ENCODE measurements around the gene SYVN1.
A peak's percentile ranks its signal among the peaks of the same experiment; 100 is the strongest.
"Not testable (repeated sequence)": the region's sequence is repeated elsewhere in the genome, so short reads cannot be mapped to it uniquely, and the experiment has no call there.

SYVN1 gene

DNA sequence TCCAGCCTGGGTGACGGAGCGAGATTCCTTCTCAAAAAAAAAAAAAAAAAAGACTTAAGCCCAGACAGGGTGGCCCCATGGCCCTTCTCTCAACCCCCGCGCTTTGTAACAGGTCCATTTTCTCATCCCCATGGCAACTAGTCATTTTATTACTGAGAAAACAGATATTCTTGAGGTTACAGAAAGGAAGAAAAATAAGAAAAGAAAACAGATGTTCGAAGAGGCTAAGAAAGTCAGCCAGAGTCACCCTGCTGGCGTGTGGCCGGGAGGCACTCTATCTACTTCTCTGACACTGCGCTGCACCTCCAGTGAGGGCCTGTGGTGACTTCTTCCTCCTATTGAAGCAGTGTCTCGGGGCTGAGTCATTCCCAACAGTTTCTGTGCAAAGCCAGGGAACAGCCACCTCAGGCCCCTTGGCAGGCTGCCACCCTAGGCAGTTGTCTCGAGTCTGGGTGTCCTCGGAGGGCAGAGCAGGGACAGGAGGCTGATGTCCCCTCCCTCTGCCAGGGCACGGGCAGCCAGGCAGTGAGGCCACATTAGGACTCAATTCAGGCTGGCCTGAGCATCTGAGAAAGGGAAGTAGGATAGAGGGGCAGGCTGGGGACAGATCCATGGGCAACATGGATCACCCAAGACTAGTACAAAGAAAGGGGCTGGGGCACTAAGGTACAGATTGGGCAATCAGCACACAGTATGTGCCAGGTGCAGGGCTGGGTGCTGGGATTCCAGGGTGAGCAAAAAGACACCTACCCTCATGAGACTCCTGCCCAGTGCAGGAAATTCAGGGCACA lies 16.4 kb upstream of the SYVN1 start:
- DNase-seq: no peak

DNA sequence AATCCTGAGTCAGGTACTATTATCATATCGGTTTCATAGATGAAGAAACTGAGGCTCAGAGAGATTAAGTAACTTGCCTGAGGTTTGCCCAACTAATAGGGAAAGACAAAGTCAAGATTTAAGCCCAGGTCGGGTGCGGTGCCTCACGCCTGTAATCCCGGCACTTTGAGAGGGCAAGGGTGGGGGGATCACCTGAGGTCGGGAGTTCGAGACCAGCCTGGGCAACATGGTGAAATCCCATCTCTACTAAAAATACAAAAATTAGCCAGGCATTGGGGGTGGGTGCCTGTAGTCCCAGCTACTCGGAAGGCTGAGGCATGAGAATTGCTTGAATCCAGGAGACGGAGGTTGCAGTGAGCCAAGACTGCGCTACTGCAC lies 15.8 kb upstream of the SYVN1 start:
- DNase-seq: not testable (repeated sequence)

DNA sequence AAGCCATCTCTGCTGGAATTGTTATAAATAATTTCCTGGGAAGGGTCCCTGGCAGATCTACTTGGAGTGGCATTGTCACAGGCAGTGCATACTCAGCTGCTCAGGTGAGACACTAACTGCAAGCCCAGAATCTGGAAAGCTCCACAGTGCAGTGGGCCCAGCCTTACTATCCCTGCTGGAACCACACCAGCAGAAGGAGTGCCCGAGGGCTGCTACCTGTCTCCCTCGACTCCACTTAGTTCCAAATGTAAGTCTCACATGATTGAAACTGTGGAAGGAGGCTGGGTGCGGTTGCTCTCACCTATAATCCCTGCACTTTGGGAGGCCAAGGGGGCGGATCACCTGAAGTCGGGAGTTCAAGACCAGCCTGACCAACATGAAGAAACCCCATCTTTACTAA lies 14.3 kb upstream of the SYVN1 start:
- DNase-seq: no peak

DNA sequence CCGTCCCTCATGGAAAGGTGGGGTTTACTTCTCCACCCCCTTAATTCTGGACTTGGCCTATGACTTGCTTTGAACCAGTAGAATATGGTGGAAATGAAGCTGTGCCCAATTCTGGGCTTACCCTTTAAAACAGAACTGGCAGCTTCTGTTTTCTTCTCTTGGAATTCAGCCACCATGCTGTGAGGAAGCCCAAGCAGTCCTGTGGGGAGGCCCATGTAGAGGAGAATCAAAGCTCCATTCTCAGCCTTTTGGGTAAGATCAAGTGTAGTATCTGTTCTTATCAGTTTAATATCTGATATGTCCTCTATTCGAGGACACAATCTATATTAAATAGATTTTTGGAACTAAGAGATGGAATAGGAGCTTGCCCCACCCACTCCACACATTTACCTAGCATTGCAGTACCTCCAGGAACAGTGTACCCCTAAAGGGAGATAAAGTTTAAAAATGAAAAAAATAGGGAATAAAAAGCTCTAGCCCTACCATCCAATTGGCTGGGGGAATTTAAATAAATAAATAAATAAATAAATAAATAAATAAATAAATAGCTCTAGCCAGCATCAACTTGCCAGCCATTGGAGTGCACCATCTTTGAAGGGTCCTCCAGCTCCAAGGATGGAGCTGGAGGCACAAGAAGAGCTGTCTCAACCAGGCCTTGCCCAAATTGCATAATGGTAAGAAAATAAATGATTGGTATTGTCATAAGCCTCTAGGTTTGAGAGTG lies 13.2 kb upstream of the SYVN1 start:
- DNase-seq: no peak

DNA sequence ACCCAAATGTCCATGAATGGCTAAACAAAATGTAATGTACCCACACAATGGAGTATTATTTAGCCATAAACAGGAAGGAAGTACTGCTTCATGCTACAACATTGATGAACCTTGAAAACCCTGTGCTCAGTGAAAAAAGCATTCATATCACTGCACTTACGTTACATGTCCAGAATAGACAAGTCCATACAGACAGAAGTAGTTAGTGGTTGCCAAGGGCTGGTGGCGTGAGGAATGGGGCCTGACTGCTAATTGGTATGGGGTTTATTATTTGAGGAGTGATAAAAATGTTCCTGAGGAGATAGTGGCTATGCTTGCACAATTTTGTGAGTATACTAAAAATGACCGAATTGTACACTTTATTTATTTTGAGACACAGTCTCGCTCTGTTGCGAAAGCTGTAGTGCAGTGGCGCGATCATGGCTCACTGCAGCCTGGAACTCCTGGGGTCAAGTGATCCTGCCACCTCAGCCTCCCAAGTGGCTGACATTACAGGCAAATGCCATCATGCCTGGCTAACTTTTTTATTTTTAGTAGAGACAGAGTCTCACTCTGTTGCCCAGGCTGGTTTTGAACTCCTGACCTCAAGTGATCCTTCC lies 7.7 kb upstream of the SYVN1 start:
- no peak for DNase-seq

DNA sequence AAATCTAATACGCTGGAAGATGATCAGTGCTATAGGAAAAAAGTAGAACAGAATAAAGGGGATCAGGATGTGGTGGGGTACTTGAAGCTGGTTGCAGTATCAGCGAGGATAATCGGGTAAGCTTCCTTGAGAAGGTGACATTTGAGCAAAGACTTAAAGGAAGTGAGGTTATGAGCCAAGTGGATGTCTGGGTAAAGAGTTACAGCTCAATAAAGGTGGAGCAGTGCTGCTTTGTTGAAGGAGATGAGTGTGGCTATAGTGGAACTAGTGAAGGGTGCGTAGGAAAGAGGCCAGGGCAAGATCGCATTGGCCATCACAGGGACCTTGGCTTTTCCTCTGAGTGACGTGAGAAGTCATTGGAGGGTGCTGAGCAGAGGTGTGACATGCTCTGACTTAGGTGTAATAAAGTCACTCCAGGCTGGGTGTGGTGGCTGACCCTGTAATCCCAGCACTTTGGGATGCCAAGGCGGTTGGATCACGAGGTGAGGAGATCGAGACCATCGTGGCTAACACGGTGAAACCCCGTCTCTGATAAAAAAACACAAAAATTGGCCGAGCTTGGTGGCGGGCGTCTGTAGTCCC lies 2.3 kb upstream of the SYVN1 start:
- DNase-seq: no peak

DNA sequence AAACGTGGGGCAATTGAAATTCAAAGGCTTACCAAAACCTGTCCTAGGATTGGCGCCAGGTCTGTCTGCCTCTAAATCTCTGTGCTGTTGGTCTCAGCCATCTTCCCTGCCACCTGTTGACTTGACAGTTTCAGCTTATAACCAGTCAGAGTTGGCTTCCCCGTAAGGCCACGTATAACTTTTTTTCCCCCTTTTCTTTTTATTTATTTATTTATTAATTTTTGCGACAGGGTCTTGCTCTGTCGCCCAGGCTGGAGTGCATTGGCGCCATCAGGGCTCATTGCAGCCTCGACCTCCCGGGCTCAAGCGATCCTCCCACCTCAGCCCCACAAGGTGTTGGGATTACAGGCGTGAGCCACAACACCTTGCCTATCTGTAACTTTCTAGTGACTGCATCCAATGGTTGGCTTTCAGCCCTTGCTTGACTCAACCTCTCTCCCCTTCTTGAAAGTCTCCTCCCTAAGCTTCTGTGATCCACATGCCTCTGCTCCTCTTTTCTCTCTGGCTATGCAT lies 1.4 kb upstream of the SYVN1 start:
- DNase-seq: no peak

DNA sequence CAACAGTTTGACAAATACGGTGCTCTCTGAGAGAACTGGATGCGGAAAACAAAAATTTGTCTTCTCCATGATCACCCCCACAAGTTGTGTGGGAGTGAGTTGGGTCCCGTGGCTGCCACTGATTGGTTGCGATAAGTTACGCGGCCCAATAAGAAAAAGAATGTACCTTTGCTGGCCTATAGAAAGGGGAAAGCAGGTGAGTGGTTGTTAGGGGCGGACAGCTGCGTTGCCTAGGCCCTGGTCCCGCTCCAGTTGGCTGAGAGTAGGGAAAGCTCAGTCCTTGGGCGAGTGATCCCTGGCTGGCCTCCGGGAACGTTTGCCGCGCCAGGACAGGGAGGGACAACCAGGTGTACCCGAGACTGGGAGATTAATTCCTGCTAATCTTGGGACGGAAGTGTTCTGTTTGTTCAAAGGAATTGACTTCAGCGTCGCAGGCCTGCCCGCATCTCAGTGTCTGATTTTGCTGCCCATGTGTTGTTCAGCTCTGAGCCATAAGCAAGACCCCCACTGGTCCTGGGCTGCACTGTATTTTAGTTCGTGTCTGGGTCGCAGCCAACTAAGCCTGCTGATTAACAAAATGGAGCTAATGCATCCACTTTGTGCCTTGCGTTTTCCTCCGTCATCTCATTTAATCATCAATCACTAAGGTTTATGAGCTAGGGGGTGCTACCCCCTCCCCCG lies 773 bp upstream of the SYVN1 start:
- DNase-seq: peak; percentile 73

DNA sequence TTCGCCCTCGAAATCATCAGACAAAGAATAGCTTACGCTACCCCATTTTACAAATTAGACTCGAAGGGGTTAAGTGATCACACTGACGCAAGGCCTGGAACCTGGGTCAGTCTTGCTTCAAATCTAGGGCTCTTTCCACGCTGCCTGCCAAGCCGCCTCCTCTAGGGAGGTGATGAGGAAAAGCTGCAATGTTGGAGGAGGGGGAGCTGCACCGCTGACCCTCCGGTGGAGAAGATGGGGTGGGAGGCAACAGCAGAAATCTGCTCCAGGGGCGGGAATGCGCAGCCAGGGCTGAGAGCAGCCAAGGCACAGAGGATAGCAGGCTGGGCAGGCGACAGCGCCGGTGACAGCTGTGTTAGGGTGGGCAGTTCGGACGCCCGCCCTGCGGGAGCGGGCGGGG lies 595 bp downstream of the SYVN1 start:
- no peak for DNase-seq

DNA sequence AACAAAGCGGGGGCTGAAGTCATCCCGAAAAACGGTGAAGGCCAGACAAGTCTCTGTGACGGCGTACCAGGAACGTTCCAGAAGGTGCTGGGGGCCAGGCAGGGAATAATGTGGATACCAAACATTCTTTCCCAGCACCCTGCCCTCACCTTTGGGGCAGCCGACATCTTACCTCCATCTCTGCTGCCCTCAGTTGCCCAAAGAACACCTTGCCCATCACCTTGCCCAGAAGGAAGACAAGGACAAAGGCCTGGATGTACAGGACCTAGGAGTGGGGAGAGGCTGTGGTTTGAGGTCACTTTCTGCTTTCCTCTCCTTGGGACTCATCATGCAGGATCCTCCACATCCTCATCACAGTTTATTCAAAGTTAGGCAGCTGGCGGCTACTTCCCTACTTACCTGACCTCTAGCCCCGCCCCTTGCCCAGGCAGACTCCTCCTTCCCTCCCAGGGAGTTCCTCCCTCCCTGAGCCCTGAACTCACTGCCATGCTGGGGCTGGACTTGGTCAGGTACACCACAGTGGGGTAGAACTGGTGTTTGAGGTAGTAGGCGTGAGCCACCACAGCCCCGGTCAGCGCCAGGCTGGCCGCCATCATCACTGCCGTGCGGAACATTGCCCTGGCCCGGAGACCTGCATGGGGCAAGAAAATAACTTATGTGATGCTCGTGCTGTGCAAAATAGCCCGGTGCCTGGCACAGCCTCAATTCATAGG lies 1.2 kb downstream of the SYVN1 start:
- peak; percentile 22 for DNase-seq

DNA sequence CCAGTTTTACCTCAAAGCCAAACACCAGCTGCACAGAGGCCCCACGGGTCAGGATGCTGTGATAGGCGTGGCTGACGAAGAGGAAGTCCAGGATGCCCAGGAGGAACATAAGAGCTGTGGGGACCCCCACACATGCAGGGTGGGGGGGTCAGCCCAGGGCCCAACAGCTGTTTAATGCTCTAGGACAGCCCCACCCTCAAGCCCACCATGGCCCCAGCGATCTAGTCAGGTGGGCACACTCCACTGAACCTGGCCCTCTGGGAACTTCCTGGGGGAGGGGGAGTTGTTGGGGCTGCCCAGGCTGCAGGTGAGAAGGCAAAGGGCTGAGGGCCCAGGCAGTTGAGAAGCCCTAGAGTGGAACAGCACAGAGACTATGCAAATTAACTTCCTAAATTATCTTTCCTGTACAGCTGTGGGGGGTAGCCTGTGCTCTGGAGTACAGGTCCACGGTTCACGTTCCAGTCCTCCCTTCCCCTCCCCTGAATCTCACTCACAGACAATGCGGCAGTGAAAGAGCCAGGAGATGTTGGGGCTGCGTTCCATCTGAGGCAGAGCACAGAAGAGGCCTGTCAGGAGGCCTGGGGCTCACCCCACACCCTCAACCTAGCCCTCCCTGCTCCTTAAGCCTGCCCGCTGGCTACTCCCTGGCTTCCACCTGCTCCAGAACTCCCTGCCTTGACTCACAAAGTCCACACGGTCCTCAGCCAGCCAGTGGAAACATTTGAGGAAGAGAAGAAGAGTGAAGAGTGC lies 1.9 kb downstream of the SYVN1 start:
- no peak for DNase-seq

DNA sequence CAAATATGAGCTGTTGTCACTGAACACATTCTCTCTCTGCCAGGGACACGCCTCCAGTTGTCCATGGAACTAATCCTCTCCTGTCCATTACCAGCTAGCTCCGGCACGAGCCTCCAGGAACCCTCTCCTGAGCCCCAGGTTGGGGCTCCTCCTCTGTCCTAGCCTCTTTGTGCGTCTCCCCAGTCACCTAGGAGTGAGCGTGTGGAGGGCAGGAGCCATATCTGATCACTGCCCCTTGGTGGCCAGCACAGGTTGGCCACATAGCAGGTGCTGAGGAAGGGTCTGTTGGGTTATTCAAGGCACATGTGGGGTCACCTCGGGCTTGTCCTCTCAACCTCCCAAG lies 2.5 kb downstream of the SYVN1 start:
- no peak for DNase-seq

DNA sequence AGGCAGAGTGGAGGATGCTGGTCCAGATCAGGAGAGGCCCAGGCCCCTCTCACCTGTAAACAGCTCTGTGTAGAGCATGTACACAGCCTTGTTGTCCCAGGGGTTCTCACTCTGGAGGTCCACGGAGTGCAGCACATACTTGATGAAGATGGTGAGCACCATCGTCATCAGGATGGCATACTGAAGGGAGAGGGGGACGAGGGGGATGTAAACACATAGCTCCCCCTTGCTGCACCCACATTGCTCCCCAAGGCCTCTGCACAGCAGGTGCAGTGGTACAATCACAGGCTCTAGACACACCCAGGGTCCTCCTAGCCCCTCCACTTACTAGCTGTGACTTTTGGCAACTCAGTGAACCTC lies 2.9 kb downstream of the SYVN1 start:
- no peak for DNase-seq

DNA sequence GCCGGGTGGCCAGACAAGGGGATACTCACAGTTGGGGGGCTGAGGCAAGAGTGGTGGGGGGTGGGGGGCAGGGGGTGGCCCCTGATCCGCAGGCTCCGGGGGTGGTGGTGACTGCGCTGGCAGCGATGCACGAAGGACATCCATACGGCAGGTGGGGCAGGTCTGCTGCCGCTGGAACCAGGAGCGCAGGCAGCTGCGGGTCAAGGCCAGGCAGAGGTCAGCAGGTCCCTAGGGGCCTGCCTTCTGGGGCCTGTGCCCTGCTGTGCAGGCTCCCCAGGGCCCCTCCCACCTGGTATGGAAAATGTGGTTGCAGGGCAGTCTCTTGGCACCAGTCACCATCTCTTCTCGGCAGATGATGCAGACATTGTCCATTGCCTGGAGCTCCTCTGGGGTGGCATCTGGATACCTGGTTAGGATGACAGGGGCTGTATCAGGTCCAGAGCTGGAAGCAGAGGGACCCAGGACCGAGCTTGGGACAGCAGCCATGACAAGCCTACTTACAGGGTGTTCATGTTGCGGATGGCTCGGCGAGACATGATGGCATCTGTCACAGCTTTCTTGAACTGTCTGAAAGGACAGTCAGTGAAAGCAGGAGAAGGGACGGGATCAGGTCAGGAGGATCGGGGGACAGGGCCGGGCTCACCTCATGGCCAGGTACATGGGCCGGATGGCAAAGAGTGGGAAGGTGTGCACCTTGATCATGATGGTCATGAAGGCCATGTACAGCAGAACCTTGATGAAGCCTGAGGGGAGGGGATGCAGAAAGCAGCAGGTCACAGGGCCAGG lies 3.5 kb downstream of the SYVN1 start:
- no peak for DNase-seq

DNA sequence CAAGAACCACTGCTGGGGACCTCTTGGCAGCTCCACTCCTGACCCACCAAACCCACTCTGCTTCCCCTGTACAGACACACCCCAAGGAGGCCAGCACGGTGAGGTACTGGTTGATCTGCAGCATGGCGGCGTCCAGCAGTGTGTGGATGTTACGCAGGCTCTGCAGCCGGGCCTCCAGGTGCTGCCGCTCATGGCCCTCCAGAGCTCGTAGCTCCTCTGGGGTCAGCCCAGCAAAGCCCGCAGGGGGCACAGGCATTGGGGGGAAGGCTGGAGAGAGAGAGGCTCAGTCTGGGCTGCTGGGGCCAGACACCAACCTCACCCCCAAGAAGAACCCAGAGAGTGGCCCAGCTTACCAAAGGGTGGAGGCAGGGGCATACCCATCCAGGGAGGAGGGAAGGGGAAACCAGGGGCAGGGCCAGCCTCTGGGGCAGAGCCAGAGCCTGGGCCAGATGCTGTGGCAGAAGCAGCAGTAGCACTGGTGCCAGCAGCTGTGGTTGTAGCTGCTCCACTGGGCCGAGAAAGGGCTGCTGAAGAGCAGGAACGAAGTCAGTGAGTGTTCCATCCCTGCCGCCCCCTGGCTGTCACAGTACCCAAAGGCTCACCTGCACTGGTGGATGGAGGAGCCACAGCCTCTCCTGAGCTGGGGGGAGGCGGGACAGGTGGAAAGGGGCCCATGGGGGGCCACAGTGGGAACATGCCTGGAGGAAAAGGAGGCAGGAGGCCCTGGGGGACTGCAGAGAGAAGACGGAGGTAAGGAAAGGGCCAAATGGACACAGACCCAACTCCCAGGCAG lies 4.5 kb downstream of the SYVN1 start:
- DNase-seq: no peak

DNA sequence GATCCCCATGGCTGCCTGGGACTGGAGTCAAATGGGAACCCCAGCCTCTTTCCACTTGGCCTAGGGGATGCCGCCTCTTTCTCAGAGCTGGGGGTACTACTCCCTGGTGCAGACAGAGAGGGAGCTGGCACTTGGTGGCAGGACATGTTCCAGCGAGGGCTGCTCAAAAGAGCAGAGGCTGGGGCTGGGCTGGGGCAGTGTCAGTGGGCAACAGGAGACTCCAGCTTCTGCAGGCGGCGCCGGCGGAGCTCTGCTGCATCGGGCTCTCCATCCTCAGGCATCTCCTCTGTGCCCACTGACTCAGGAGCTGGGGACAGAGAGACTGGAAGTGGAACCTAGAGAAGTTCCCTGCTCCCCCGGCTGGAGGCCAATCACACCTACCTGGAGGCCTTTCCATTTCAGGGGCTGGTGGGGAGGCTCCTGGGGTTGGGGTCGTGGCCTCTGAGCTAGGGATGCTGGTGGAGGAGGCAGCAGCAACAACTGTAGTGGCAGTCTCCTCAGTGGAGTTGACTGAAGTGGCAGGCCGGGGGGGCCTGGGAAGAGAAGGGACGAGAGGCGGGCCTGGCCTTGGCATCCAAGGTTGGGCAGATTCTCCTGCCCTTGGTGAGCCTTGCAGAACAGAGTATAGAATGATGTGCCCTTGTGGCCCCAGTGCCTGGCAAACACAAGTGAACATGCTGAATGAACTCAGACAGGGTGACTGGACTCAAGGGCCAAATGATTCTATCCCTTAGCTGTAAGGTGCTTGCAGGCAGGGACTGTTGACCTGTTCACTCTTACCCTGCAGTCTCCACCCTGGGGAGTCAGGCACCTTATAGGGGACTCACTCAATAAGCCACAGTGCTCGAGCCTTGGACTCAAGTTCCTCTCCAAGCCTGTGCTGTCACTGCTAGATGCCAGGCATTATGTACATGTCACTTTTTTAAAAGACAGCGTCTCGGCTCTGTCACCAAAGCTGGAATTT lies 5.9 kb downstream of the SYVN1 start:
- no peak for DNase-seq

DNA sequence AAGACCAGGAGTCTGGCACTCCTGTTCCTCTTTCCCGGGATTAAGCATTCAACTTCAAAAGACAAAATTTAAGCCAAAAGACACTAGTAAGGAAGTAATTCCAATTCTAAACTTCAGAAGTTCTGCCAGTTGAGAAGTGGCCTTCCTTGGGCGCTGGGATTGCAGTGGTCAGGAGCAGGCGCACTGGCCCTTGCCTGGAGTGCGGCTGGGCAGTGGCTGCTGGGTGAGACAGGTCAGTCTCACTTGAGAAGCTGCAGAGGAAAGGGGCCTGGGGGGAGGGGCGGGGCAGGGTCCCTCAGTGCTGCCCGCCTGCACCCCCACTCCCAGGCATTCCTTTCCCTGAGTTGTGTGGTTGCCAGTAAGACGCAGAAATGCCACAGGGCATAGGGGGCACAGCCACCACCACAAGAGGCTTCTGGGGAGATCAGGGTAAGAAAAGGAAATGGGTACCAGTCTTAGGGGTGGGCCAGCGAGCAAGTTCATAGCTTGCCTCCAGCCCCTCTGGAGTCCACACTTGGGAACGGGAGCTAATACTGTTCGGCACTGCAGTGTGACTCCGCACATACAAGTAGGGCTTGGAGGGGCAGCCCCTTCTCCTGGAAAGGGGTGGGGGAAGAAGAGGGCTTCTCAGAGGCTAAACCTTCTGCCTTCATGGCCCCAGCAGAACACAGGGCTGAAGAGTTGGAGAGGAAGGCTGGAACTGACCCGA lies 6.7 kb downstream of the SYVN1 start:
- DNase-seq: no peak

DNA sequence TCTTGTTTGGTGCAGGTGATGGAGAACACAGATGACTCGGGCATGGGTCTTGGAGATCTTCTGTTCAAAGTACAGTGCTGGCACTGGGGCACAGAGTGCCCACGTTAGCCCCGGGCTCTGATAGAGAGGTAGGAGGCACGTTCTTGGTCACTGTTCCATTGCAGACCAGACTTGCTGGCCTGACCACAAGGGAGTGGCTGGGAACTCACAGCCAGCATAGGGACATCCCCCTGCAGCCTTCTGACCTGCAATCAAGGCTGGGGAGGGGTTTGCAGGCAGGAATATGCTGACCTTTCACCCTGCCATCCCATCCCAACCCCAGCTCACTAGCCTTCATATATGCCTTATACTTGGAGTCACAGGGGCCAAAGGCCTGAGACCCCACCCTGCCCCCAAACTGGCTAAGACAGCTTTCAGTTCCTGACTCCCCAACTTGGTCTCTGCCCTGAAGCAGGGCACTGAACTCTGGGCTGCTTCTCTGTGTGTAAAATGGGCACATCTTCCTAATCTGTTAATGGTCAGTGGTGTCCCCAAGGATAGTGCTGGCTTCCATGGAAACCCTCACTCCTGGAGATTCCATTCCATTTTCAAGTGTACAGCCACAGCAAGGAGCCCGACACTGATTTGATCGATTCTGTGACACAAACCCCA lies 7.6 kb downstream of the SYVN1 start:
- DNase-seq: no peak

Data from activated effector memory CD4-positive, alpha-beta T cell treated with Interleukin-2 at 50 U/mL for 16 hours (primary cell).